ENCODE measurements around the gene NCMAP. TPM values are rescaled to one million over a fixed set of nuclear protein-coding genes. Genes with fewer than 3 reads are reported as not detected.

The NCMAP gene
- total and polyA plus RNA-seq, 2 of the 8 experiments (the other 6 are each of a cell fraction or from before 2014, with no cell fraction given), result 0.21 to 0.39 TPM

GRCh38 chr1:24536391-24536840 lies 19.5 kb upstream of the NCMAP start (continued):
- no peak for TF ChIP-seq ATF3 (IDR thresholded peaks at IDR 0.05; ENCODE audit: insufficient read depth, low read depth, low read length)

All from H1 (cell line).